Activated gamma-delta T cell treated with anti-CD3 and anti-CD28 coated beads, Interleukin-2, amount 50 U/mL, for 16 hours (primary cell): ENCODE data around the gene TTC27.
"Not testable (repeated sequence)": the region's sequence is repeated elsewhere in the genome, so short reads cannot be mapped to it uniquely, and the experiment has no call there.

ENCODE experiments used
- DNase-seq: peaks from one replicate; pipeline ENCODE4 v3.0.0-alpha.2; 2020; ENCODE audit warnings: low read depth

TTC27 gene

DNA sequence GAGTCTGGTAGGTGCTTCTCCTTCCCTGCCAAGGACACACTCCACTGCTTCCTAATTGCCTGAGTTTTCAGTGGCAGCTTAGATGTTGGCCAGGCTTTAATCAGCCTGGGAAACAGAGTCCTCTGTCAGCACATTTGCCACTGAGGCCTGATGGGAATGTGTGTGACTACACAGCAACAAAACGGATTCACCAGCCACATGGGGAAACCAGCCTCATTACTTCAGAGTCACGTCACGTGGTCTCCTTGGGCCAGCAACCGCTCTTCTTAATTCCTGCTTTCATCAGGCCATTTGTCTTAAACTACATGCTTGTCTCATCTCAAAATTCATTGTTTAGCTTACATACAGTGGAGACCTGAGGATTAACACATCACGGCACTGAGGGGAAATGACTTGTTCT is 225.0 kb downstream of the TTC27 start:
- DNase-seq, result no peak

GRCh38 chr2:32856891-32857290 is 229.0 kb downstream of the TTC27 start:
- DNase-seq, result no peak

GRCh38 chr2:32858713-32859112 is 230.9 kb downstream of the TTC27 start:
- DNase-seq, result no peak

GRCh38 chr2:32860385-32860784 is 232.5 kb downstream of the TTC27 start:
- DNase-seq, result no peak

DNA sequence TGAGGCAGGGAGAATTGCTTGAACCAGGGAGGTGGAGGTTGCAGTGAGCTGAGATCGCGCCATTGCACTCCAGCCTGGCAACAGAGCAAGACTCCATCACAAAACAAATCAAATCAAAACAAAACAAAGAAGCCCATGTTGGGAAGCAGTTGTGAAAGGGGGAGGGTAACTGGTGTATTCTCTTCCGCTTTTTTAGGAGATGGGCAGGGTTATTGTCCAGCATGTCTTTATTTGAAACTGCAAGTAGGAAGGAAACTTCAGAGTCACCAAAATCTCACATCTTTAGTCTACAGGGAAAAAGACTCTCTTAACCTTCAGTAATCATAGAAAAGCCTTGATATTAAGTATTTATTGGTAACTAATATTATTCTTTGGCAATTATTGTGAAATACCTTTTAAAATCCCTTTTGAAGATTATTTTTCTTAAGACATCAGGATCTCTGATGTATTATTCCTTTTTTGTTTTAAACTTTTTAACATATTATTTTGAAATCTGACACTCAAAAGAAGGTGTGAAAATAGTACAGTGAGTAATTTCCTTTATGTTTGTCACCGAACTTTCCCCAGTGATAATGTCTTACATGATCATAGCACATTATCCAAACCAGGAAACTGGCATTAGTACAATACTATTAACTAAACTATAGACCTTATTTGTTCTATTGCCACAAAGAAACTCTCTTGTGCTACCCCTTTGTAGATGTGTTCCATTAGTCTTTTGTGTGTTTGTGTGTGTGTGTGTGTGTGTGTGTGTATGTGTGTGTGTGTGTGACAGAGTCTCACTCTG is 234.6 kb downstream of the TTC27 start:
- DNase-seq, result no peak

GRCh38 chr2:32863326-32863725 is 235.5 kb downstream of the TTC27 start:
- no peak for DNase-seq

DNA sequence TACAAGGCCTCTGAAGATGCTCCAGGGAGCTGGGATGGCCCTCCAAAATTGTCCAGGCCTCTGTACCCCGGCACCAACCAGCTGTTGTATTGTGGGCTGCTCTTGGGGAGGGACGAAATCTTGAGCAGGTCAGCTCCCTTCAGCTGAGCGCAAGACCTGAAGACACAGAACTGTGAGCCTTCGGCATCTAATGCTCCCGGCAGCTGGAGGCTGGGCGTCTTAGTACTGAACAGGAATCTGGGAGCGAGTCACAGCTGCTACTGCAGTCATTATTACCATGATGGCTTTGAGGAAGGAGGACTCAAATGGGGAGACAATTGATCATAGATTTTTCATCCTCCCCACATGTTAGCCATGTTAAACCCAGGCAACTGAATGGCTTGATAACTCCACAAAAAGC is 236.0 kb downstream of the TTC27 start:
- no peak for DNase-seq

- DNase-seq, result no peak
Observed at GRCh38 chr2:32864334-32865111, 236.7 kb downstream of the TTC27 start.

GRCh38 chr2:32865399-32866068 is 237.7 kb downstream of the TTC27 start:
- no peak for DNase-seq

GRCh38 chr2:32866462-32866861 is 238.6 kb downstream of the TTC27 start:
- not testable (repeated sequence) for DNase-seq
